ENCODE data around the gene PCDHB9.
A peak's percentile ranks its signal among the peaks of the same experiment; 100 is the strongest.
"Not testable (repeated sequence)": the region's sequence is repeated elsewhere in the genome, so short reads cannot be mapped to it uniquely, and the experiment has no call there.

Gene PCDHB9

DNA sequence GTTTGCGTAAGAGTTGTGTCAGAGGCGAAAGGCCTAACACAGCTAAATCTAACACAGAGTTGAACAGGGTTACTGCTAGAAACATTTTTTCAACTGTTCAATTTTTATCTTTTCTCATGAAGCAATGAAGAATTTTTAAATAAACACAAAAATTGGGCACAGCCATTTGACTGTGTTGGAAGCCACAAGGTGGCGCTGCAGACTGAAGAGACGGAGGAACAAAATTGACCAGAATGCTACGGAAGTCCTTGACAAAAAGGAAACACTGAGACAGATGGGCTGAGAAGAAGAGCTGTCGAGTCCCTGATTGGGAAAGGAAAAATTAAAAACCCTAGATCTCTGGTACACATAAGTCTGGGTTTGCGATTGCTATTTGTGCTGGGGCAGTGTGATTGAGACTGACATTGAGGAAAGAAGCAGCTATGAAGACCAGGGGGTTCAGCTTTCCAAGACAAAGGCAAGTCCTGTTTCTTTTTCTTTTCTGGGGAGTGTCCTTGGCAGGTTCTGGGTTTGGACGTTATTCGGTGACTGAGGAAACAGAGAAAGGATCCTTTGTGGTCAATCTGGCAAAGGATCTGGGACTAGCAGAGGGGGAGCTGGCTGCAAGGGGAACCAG lies at the start of gene PCDHB9:
PCDHB9 (plus strand) TSS at position 265 of the 616 bp plus-strand sequence; CDS start at position 423, 158 bp downstream.
- peak; percentile 20 for DNase-seq
- no peak for ATAC-seq
- Mint-ChIP-seq H3K36me3 (ENCODE audit: low read depth) (peaks cover 19% of the 10 kb centered on the region), H3K4me1 (peaks cover 4% of the 10 kb centered on the region), H3K4me3 (peak within 1 kb of the TSS; percentile 30), H3K27me3 (peaks cover 55% of the 10 kb centered on the region), H3K27ac (no peak within 1 kb of the TSS), H3K9me3 (peaks cover 44% of the 10 kb centered on the region)

DNA sequence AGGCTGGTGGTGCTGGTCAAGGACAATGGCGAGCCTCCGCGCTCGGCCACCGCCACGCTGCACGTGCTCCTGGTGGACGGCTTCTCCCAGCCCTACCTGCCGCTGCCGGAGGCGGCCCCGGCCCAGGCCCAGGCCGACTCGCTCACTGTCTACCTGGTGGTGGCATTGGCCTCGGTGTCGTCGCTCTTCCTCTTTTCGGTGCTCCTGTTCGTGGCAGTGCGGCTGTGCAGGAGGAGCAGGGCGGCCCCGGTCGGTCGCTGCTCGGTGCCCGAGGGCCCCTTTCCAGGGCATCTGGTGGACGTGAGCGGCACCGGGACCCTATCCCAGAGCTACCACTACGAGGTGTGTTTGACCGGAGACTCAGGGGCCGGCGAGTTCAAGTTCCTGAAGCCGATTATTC lies 49.6 kb upstream of the PCDHB9 start:
- not testable (repeated sequence) for DNase-seq, H3K4me1 Mint-ChIP-seq, H3K4me3 Mint-ChIP-seq, H3K27ac Mint-ChIP-seq, ATAC-seq
- Mint-ChIP-seq H3K27me3 (peaks cover 22% of the 10 kb centered on the region), H3K9me3 (peaks cover 35% of the 10 kb centered on the region), H3K36me3 (ENCODE audit: low read depth) (peaks cover 11% of the 10 kb centered on the region)

DNA sequence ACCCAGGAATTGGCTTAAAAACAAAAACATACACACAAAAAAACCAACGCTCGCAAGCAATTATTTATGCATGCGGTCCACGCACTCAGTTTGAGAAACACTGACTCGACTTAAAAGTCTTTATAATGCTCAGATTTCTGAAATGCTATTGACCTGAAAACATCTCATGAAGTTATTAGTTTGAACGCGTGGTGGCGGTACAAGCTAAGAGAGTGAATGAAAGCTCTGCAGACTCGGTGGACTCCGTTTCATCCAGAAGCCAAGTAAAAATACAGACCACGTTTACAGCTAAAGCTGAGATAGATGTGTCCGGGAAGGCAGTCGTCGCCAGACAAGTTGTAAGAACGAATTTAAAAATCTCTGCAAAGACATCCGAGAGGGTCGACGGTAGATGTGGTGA lies 37.1 kb upstream of the PCDHB9 start, which contains the start of gene PCDHB6:
PCDHB6 (plus strand) TSS at position 246 of the 400 bp plus-strand sequence. CDS start 201 bp downstream, outside the sequence.
- Mint-ChIP-seq H3K4me1 (peaks cover 1% of the 10 kb centered on the region), H3K9me3 (peaks cover 16% of the 10 kb centered on the region), H3K27ac (no peak within 1 kb of the TSS), H3K36me3 (ENCODE audit: low read depth) (peaks cover 10% of the 10 kb centered on the region), H3K4me3 (no peak within 1 kb of the TSS), H3K27me3 (peaks cover 33% of the 10 kb centered on the region)
- DNase-seq (no peak), ATAC-seq (no peak)

DNA sequence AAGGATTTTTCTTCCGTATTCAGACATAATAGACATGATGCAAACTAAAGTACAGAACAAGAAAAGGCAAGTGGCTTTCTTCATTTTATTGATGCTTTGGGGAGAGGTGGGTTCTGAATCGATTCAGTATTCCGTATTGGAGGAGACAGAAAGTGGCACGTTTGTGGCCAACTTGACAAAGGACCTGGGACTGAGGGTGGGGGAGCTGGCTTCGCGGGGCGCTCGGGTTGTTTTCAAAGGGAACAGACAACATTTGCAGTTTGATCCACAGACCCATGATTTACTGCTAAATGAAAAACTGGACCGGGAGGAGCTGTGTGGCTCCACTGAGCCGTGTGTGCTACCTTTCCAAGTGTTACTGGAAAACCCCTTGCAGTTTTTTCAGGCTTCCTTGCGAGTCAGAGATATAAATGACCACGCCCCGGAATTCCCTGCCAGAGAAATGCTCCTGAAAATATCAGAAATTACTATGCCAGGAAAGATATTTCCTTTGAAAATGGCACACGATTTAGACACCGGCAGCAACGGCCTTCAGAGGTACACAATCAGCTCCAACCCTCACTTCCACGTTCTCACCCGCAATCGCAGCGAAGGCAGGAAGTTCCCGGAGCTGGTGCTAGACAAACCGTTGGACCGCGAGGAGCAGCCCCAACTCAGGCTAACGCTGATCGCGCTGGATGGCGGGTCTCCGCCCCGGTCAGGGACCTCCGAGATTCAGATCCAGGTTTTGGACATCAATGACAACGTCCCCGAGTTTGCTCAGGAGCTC lies 36.6 kb upstream of the PCDHB9 start:
- H3K27ac Mint-ChIP-seq, result no peak overlapping the region
- peaks cover 16% of the 10 kb centered on the region for H3K9me3 Mint-ChIP-seq
- DNase-seq (no peak), ATAC-seq (no peak)
- H3K27me3 Mint-ChIP-seq, result peaks cover 31% of the 10 kb centered on the region
- H3K4me1 Mint-ChIP-seq, result peaks cover 1% of the 10 kb centered on the region
- H3K36me3 Mint-ChIP-seq (ENCODE audit: low read depth), result peaks cover 10% of the 10 kb centered on the region
- H3K4me3 Mint-ChIP-seq, result no peak overlapping the region

DNA sequence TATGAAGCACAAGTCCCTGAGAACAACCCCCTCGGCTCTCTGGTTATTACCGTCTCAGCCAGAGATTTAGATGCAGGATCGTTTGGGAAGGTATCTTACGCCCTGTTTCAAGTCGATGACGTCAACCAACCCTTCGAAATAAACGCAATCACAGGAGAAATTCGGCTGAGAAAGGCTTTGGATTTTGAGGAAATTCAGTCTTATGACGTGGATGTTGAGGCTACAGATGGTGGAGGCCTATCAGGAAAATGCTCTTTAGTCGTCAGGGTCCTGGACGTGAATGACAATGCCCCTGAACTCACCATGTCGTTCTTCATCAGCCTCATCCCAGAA lies 36.0 kb upstream of the PCDHB9 start:
- Mint-ChIP-seq H3K4me3 (no peak overlapping the region), H3K36me3 (ENCODE audit: low read depth) (peaks cover 10% of the 10 kb centered on the region), H3K4me1 (peaks cover 1% of the 10 kb centered on the region), H3K9me3 (peaks cover 16% of the 10 kb centered on the region), H3K27ac (no peak overlapping the region), H3K27me3 (peaks cover 31% of the 10 kb centered on the region)
- ATAC-seq (no peak), DNase-seq (no peak)

DNA sequence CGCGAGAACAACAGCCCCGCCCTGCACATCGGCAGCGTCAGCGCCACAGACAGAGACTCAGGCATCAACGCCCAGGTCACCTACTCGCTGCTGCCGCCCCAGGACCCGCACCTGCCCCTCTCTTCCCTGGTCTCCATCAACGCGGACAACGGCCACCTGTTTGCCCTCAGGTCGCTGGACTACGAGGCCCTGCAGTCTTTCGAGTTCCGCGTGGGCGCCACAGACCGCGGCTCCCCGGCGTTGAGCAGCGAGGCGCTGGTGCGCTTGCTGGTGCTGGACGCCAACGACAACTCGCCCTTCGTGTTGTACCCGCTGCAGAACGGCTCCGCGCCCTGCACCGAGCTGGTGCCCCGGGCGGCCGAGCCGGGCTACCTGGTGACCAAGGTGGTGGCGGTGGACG lies 35.3 kb upstream of the PCDHB9 start:
- not testable (repeated sequence) for H3K4me1 Mint-ChIP-seq, H3K4me3 Mint-ChIP-seq, H3K27ac Mint-ChIP-seq, DNase-seq, ATAC-seq
- Mint-ChIP-seq H3K27me3 (peaks cover 35% of the 10 kb centered on the region), H3K36me3 (ENCODE audit: low read depth) (peaks cover 10% of the 10 kb centered on the region), H3K9me3 (peaks cover 21% of the 10 kb centered on the region)

DNA sequence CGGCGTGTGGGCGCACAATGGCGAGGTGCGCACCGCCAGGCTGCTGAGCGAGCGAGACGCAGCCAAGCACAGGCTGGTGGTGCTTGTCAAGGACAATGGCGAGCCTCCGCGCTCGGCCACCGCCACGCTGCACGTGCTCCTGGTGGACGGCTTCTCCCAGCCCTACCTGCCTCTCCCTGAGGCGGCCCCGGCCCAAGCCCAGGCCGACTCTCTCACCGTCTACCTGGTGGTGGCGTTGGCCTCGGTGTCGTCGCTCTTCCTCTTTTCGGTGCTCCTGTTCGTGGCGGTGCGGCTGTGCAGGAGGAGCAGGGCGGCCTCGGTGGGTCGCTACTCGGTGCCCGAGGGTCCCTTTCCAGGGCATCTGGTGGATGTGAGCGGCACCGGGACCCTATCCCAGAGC lies 34.9 kb upstream of the PCDHB9 start:
- H3K36me3 Mint-ChIP-seq (ENCODE audit: low read depth), result peaks cover 11% of the 10 kb centered on the region
- H3K4me3 Mint-ChIP-seq, H3K4me1 Mint-ChIP-seq, H3K27ac Mint-ChIP-seq, ATAC-seq, DNase-seq: not testable (repeated sequence)
- H3K27me3 Mint-ChIP-seq, result peaks cover 40% of the 10 kb centered on the region
- peaks cover 23% of the 10 kb centered on the region for H3K9me3 Mint-ChIP-seq

DNA sequence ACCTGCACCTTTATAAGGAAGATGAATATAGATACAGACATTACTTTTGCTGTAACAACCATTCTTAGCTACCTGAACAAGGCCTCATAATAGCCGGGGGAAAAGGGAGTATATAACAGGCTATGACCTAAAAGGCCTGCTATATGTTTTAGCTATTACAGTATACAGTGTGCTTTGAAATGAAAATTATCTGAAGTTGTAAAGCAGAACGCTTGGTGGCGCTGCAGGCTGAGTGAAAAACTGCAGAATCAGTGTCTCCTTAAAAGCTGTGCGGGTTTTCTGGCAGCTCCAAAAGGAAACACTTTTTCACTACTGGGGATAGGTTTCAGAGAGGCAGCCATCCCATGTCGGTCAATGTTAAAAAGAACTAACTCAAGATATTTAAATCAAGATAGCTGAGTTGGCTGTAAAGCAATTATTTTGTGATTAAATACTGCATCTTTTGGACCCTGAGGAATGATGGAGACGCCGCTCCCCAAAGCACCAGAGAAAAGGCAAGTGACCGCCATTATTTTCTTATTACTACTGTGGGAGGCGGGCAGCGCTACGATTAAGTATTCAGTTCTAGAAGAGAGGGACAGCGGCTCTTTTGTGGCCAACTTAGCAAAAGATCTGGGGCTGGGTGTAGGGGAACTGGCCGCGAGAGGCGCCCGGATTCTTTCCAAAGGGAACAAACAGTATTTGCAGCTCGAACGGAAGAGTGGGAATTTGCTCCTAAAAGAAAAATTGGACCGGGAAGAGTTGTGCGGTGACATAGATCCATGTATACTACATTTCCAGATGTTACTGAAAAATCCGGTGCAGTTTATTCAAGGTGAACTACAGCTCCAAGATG lies 31.2 kb upstream of the PCDHB9 start:
- DNase-seq (no peak), ATAC-seq (no peak)
- H3K36me3 Mint-ChIP-seq (ENCODE audit: low read depth), result peaks cover 12% of the 10 kb centered on the region
- no peaks in the 10 kb centered on the region for H3K4me1 Mint-ChIP-seq
- no peak overlapping the region for H3K27ac Mint-ChIP-seq
- H3K4me3 Mint-ChIP-seq, result no peak overlapping the region
- H3K9me3 Mint-ChIP-seq, result peaks cover 17% of the 10 kb centered on the region
- H3K27me3 Mint-ChIP-seq, result peaks cover 42% of the 10 kb centered on the region

DNA sequence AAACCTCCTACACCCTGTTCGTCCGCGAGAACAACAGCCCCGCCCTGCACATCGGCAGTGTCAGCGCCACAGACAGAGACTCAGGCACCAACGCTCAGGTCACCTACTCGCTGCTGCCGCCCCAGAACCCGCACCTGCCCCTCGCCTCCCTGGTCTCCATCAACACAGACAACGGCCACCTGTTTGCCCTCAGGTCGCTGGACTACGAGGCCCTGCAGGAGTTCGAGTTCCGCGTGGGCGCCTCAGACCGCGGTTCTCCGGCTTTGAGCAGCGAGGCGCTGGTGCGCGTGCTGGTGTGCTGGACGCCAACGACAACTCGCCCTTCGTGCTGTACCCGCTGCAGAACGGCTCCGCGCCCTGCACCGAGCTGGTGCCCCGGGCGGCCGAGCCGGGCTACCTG lies 29.6 kb upstream of the PCDHB9 start:
- not testable (repeated sequence) for ATAC-seq; H3K36me3 Mint-ChIP-seq (ENCODE audit: low read depth); H3K4me3 Mint-ChIP-seq; H3K27ac Mint-ChIP-seq; H3K4me1 Mint-ChIP-seq; DNase-seq
- Mint-ChIP-seq H3K9me3 (peaks cover 12% of the 10 kb centered on the region), H3K27me3 (peaks cover 38% of the 10 kb centered on the region)

DNA sequence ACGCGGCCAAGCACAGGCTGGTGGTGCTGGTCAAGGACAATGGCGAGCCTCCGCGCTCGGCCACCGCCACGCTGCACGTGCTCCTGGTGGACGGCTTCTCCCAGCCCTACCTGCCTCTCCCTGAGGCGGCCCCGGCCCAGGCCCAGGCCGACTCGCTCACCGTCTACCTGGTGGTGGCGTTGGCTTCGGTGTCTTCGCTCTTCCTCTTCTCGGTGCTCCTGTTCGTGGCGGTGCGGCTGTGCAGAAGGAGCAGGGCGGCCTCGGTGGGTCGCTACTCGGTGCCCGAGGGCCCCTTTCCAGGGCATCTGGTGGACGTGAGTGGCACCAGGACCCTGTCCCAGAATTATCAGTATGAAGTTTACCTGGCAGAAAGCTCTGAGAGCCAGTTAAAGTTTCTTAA lies 29.1 kb upstream of the PCDHB9 start:
- H3K4me1 Mint-ChIP-seq; H3K4me3 Mint-ChIP-seq; H3K27ac Mint-ChIP-seq; DNase-seq; H3K36me3 Mint-ChIP-seq (ENCODE audit: low read depth); ATAC-seq: not testable (repeated sequence)
- Mint-ChIP-seq H3K9me3 (peaks cover 12% of the 10 kb centered on the region), H3K27me3 (peaks cover 36% of the 10 kb centered on the region)

DNA sequence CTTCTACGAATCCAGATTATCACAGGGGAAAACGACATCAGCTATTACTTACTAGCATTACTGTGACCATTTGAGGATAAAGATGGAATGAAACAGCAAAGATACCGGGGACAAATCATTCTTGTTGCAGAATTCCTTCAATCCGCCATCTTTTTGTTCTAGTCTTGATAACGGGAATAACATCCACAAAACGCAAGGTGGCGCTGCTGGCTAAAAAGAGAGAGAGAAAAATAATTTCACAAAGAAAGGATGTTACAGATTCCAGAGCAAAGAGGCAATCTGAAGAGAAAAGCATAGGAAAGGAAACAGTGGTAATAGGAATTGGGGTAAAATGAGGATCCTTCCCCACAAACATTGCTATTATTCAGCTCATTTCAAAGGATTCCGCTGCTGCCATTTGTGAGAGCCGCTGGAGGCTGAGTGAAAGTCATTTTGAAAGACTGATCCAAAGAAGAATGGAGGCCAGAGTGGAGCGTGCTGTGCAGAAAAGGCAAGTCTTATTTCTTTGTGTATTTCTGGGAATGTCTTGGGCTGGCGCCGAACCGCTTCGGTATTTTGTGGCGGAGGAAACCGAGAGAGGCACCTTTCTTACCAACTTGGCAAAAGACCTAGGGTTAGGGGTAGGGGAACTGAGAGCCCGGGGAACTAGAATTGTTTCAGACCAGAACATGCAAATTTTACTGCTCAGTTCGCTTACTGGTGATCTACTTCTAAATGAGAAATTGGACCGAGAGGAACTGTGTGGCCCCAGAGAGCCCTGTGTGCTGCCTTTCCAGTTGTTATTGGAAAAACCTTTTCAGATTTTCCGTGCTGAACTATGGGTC lies 14.4 kb upstream of the PCDHB9 start, which contains the start of gene PCDHB7:
PCDHB7 (plus strand) TSS at position 264 of the 824 bp plus-strand sequence; CDS start at position 456, 192 bp downstream.
- Mint-ChIP-seq H3K4me1 (no peaks in the 10 kb centered on the region), H3K4me3 (no peak within 1 kb of the TSS), H3K9me3 (peaks cover 24% of the 10 kb centered on the region), H3K36me3 (ENCODE audit: low read depth) (peaks cover 5% of the 10 kb centered on the region), H3K27me3 (peaks cover 38% of the 10 kb centered on the region), H3K27ac (no peak within 1 kb of the TSS)
- DNase-seq, result peak; percentile 19
- no peak for ATAC-seq

DNA sequence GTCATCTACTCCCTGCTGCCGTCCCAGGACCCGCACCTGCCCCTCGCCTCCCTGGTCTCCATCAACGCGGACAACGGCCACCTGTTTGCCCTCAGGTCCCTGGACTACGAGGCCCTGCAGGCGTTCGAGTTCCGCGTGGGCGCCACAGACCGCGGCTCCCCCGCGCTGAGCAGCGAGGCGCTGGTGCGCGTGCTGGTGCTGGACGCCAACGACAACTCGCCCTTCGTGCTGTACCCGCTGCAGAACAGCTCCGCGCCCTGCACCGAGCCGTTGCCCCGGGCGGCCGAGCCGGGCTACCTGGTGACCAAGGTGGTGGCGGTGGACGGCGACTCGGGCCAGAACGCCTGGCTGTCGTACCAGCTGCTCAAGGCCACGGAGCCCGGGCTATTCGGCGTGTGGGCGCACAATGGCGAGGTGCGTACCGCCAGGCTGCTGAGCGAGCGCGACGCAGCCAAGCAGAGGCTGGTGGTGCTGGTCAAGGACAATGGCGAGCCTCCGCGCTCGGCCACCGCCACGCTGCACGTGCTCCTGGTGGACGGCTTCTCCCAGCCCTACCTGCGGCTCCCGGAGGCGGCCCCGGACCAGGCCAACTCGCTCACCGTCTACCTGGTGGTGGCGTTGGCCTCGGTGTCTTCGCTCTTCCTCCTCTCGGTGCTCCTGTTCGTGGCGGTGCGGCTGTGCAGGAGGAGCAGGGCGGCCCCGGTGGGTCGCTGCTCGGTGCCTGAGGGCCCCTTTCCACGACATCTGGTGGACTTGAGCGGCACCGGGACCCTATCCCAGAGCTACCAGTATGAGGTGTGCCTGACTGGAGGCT lies 12.5 kb upstream of the PCDHB9 start:
- H3K27ac Mint-ChIP-seq; DNase-seq; H3K4me3 Mint-ChIP-seq; ATAC-seq; H3K36me3 Mint-ChIP-seq (ENCODE audit: low read depth); H3K4me1 Mint-ChIP-seq: not testable (repeated sequence)
- Mint-ChIP-seq H3K9me3 (peaks cover 13% of the 10 kb centered on the region), H3K27me3 (peaks cover 23% of the 10 kb centered on the region)

DNA sequence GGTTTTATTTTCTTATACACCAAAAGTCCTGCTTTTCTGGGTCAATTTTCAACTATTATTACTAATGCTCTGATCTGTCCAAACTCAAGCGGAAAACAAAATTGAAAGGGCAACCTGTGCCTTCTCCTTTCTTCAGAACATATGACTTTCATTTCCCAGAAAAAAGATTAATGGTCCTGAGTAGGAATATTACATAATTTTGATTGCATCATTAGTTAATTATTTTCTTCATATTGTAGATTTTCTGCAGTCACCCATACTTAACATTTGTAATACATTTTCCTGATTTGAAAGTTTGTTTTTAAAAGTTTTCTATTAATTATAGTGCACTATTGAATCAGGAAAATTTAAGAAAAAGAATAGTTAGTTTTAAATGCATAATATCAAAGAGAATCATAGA lies 11.0 kb upstream of the PCDHB9 start:
- Mint-ChIP-seq H3K9me3 (peaks cover 20% of the 10 kb centered on the region), H3K4me1 (no peaks in the 10 kb centered on the region), H3K27me3 (peaks cover 24% of the 10 kb centered on the region), H3K4me3 (no peak overlapping the region), H3K27ac (no peak overlapping the region), H3K36me3 (ENCODE audit: low read depth) (peaks cover 5% of the 10 kb centered on the region)
- DNase-seq (no peak), ATAC-seq (no peak)
